Ascending aorta (tissue), 2 donors: Measurements from ENCODE around the gene MAN1B1. TPM values are rescaled to one million over a fixed set of nuclear protein-coding genes. Genes with fewer than 3 reads are reported as not detected.

Experiments
- DNase-seq, 2 donors: peaks; one replicate each; pipeline ENCODE4 v3.0.0-alpha.2; 2019; ENCODE audit warnings: low spot score in 2 of 2
- H3K27ac ChIP-seq, 2 donors: fragments of 200-600 bp; sonication (generic); one replicate each; pipeline ENCODE4 v1.5.1; 2016 to 2017; ENCODE audit warnings: mild to moderate bottlenecking in 1 of 2
- H3K27me3 ChIP-seq: fragments of 200-600 bp; sonication (generic); one replicate; pipeline ENCODE4 v1.5.1; 2017
- H3K36me3 ChIP-seq, 2 donors: fragments of 200-600 bp; sonication (generic); one replicate each; pipeline ENCODE4 v1.5.1; 2016
- H3K4me1 ChIP-seq, 2 donors: fragments of 200-600 bp; sonication (generic); one replicate each; pipeline ENCODE4 v1.5.1; 2016 to 2017; ENCODE audit warnings: mild to moderate bottlenecking in 1 of 2
- H3K4me3 ChIP-seq, 2 donors: fragments of 200-600 bp; sonication (generic); one replicate each; pipeline ENCODE4 v1.5.1; 2016 to 2017; ENCODE audit warnings: mild to moderate bottlenecking in 1 of 2
- H3K9me3 ChIP-seq, 2 donors: fragments of 200-600 bp; sonication (generic); one replicate each; pipeline ENCODE4 v1.5.1; 2016
- intact Hi-C: fragments of 100-400 bp; cut with DNase I; formaldehyde crosslinking; loops from one replicate; pipeline ENCODE4 v1.15.1; 2023
- total RNA-seq: library from RNA; depleted of rRNA; stranded (reverse); fragments of >200 nt; gene quantifications from one replicate; pipeline ENCODE4 v1.1.0, GENCODE V29; 2016
- TF ChIP-seq, protein P1 (sequence below), 3 experiments: fragments of 200-600 bp in 2 of 3; fragments of 450-650 bp in 1 of 3; sonication (generic) in 2 of 3; IDR thresholded peaks; one replicate each; pipeline ENCODE4 v1.5.1; 2016 to 2019; ENCODE audit warnings: antibody characterized with exemption in 3 of 3, mild to moderate bottlenecking in 1 of 3, moderate library complexity in 1 of 3

The MAN1B1 gene
- total RNA-seq, 1 donor from 2014 or later = 85.3 TPM

DNA sequence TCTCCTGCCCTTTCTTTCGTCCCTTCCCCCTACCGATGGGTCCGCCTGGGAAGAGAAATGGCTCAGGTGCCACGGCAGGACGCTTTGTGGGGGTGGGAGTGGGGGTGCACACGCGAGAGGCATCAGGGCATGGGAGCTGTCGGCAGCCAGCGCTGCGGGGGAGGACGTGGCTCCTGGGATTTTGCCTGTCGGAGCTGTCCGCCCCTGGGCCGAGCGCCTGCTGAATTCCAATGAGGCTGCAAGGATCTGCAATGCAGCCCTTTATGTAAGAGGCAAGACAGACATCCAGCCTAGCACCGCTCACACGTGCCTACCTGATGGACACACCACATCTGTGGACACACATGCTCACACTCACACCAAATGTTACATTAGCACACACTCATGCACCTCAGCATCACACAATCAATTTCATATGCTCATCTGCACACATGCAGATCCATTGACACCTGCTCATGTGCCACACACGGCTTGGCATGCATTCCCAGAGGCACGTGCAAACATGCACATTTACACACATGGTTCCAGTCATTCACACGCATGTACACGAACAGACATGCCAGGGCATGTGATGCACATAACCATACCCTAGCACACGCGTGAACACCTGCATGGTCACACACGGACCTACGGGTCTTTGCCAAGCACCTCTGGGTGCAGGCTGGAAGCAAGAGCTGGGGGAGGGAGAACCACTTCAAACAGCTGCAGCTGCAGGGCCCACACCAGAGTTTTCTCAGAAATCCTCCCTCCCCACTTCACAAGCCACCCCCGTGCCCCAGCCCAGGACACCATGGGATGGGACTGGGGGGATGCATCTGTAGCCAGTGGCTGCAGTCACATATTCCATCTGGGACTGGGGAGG lies 53.6 kb downstream of the MAN1B1 start:
- H3K36me3 ChIP-seq = no peaks in the 10 kb centered on the region
- TF ChIP-seq, protein P1, sequence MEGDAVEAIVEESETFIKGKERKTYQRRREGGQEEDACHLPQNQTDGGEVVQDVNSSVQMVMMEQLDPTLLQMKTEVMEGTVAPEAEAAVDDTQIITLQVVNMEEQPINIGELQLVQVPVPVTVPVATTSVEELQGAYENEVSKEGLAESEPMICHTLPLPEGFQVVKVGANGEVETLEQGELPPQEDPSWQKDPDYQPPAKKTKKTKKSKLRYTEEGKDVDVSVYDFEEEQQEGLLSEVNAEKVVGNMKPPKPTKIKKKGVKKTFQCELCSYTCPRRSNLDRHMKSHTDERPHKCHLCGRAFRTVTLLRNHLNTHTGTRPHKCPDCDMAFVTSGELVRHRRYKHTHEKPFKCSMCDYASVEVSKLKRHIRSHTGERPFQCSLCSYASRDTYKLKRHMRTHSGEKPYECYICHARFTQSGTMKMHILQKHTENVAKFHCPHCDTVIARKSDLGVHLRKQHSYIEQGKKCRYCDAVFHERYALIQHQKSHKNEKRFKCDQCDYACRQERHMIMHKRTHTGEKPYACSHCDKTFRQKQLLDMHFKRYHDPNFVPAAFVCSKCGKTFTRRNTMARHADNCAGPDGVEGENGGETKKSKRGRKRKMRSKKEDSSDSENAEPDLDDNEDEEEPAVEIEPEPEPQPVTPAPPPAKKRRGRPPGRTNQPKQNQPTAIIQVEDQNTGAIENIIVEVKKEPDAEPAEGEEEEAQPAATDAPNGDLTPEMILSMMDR (IDR thresholded peaks at IDR 0.05) = no peak
- H3K9me3 ChIP-seq = no peaks in the 10 kb centered on the region
- DNase-seq = no peak
- intact Hi-C loops = no loop called here
- H3K27me3 ChIP-seq = peaks cover 17% of the 10 kb centered on the region
- H3K4me1 ChIP-seq = no peaks in the 10 kb centered on the region
- H3K27ac ChIP-seq = no peak overlapping the region
- no peak overlapping the region for H3K4me3 ChIP-seq

- Histone ChIP-seq H3K27ac (no peak overlapping the region), H3K4me3 (no peak overlapping the region), H3K36me3 (no peaks in the 10 kb centered on the region), H3K27me3 (peaks cover 17% of the 10 kb centered on the region), H3K9me3 (no peaks in the 10 kb centered on the region), H3K4me1 (no peaks in the 10 kb centered on the region)
- intact Hi-C loops = no loop called here
- DNase-seq = no peak
- TF ChIP-seq, protein P1 (IDR thresholded peaks at IDR 0.05) = no peak
Observed at GRCh38 chr9:137141050-137141810, 54.4 kb downstream of the MAN1B1 start.

- TF ChIP-seq, protein P1 (IDR thresholded peaks at IDR 0.05) = no peak
- H3K4me1 ChIP-seq = no peaks in the 10 kb centered on the region
- H3K36me3 ChIP-seq = no peaks in the 10 kb centered on the region
- H3K27me3 ChIP-seq = peaks cover 14% of the 10 kb centered on the region
- no peaks in the 10 kb centered on the region for H3K9me3 ChIP-seq
- H3K4me3 ChIP-seq = no peak overlapping the region
- H3K27ac ChIP-seq = no peak overlapping the region
- DNase-seq = no peak
- intact Hi-C loops = no loop called here
Observed at GRCh38 chr9:137141976-137142936, 55.5 kb downstream of the MAN1B1 start.

DNA sequence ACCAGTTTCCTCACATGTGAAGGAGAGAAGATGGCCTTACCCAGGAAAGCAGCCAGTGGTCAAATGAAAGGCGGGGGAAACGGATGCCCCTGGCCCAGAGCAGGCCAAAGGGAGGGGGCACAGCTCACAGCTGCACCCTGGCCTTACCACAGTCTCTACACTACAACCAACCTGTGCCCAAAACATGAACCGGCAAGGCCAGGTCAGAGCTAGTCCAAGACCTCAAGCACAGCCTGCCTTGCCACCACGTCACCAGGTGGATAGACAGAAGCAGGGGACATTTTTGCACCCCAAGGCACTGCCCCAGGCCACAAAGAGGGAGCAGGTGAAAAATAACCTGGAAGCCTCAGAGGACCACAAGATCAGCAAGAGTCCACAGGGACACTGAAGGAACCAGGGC lies 56.7 kb downstream of the MAN1B1 start:
- intact Hi-C loops = no loop called here
- Histone ChIP-seq H3K4me3 (no peak overlapping the region), H3K9me3 (no peaks in the 10 kb centered on the region), H3K27me3 (peaks cover 6% of the 10 kb centered on the region), H3K4me1 (no peaks in the 10 kb centered on the region), H3K36me3 (no peaks in the 10 kb centered on the region), H3K27ac (no peak overlapping the region)
- no peak for DNase-seq
- TF ChIP-seq, protein P1 (IDR thresholded peaks at IDR 0.05) = no peak
